Adrenal gland (tissue), 12 donors: ENCODE measurements around the gene DLG2. TPM values are rescaled to one million over a fixed set of nuclear protein-coding genes. Genes with fewer than 3 reads are reported as not detected.

Source experiments
- DNase-seq, 7 donors: peaks; one replicate each; pipeline ENCODE4 v3.0.0-alpha.2; 2019 to 2020
- H3K27ac ChIP-seq, 5 donors: fragments of 200-600 bp; sonication (generic) in 4 of 5; 1 replicate in 3 of 5; 2 replicates in 2 of 5; pipeline versions ENCODE4 v1.5.1 to v1.8.0; 2016 to 2020; ENCODE audit warnings: mild to moderate bottlenecking in 1 of 5
- H3K27me3 ChIP-seq: fragments of 200-600 bp; 2 replicates; pipeline ENCODE4 v1.8.0; 2021
- H3K36me3 ChIP-seq, 2 donors: fragments of 200-600 bp; replicated peaks in 1 of 2; 1 replicate in 1 of 2; 2 replicates in 1 of 2; pipeline versions ENCODE4 v1.5.1 to v1.8.0; 2018 to 2022
- H3K4me1 ChIP-seq, 2 donors: fragments of 200-600 bp; replicated peaks in 1 of 2; 1 replicate in 1 of 2; 2 replicates in 1 of 2; pipeline versions ENCODE4 v1.5.1 to v1.8.0; 2018 to 2021
- H3K4me3 ChIP-seq, 4 donors: fragments of 200-600 bp; sonication (generic) in 3 of 4; one replicate each; pipeline ENCODE4 v1.5.1; 2016 to 2018
- H3K9me3 ChIP-seq, 3 donors: fragments of 200-600 bp; sonication (generic) in 1 of 3; replicated peaks in 1 of 3; 1 replicate in 2 of 3; 2 replicates in 1 of 3; pipeline versions ENCODE4 v1.5.1 to v1.8.0; 2016 to 2021
- CTCF ChIP-seq, 6 experiments: fragments of 450-650 bp in 4 of 6; fragments of 200-600 bp in 2 of 6; sonication (generic) in 1 of 6; IDR thresholded peaks; 1 replicate in 5 of 6; 2 replicates in 1 of 6; pipeline versions ENCODE4 v1.5.1 to v1.8.0; 2016 to 2021; ENCODE audit warnings: antibody characterized with exemption in 6 of 6, mild to moderate bottlenecking in 2 of 6, moderate library complexity in 1 of 6
- POLR2A ChIP-seq, 2 donors: fragments of 450-650 bp; IDR thresholded peaks; one replicate each; pipeline ENCODE4 v1.6.1; 2017; ENCODE audit warnings: antibody characterized with exemption in 2 of 2, mild to moderate bottlenecking in 2 of 2, moderate library complexity in 1 of 2
- WGBS, 4 donors: extraction: QIAGEN DNeasy Blood & Tissue Kit in 2 of 4; methylation state at CpG; one replicate each; pipeline versions ENCODE4 v1.1.5 to v1.1.7; 2013 to 2017; 5-methylcytosine and 5-hydroxymethylcytosine counted together
- intact Hi-C, 2 donors: fragments of 100-400 bp; cut with DNase I; formaldehyde crosslinking; loops; one replicate each; pipeline versions ENCODE4 v1.14.1 to v1.15.0; 2022 to 2023
- polyA plus RNA-seq, 3 donors: library from polyadenylated mRNA; stranded (reverse); fragments of 200-250 nt in 2 of 3; fragments of 350-450 nt in 1 of 3; fragmentation: Illumina TruSeq in 1 of 3; extraction: RNeasy Lipid Tissue Mini Kit (QIAGEN cat#74804) in 1 of 3; gene quantifications; one replicate each; pipeline ENCODE4 v1.2.3, GENCODE V29; 2013 to 2014
- total RNA-seq, 9 donors: library from RNA; depleted of rRNA in 4 of 9; stranded (reverse); fragments of >200 nt in 4 of 9; fragments of 120-200 nt in 1 of 9; fragmentation: NEBNext Ultra II Directional in 1 of 9; extraction: Animal tissue kit (Norgen Biotek cat#: 25700) in 1 of 9; gene quantifications; one replicate each; pipeline versions ENCODE4 v1.1.0 to v1.2.4, GENCODE V29; 2013 to 2023
- donor health status: healthy with polysubstance abuse.
- donor health status: Bipolar disorder and iron deficiency.
- donor health status: DM: yes; HTN: yes; CAD: no.
- donor health status: DM: no; HTN: no; CAD: no.
- donor health status: DM: no; HTN: no; CAD: no.
- donor health status: DM: yes; HTN: yes; CAD: no.

The DLG2 gene
- total and polyA plus RNA-seq, 12 donors = 8.3 to 101 (median 37.5) TPM

GRCh38 chr11:85052636-85053035 is 574.5 kb downstream of the DLG2 start:
- WGBS, 4 donors = 83 to 91% (median 87%) methylated on average over 3 of the region's 3 CpGs
- no peaks in the 10 kb centered on the region for H3K9me3 ChIP-seq
- no peak for DNase-seq
- TF ChIP-seq POLR2A (IDR thresholded peaks at IDR 0.05) (no peak), CTCF (IDR thresholded peaks at IDR 0.05) (no peak)
- H3K4me1 ChIP-seq = no peaks in the 10 kb centered on the region
- H3K4me3 ChIP-seq = no peak overlapping the region
- no peaks in the 10 kb centered on the region for H3K36me3 ChIP-seq
- H3K27me3 ChIP-seq = no peaks in the 10 kb centered on the region
- intact Hi-C loops = no loop called here
- no peak overlapping the region for H3K27ac ChIP-seq

- TF ChIP-seq POLR2A (IDR thresholded peaks at IDR 0.05) = no peak
- TF ChIP-seq CTCF (IDR thresholded peaks at IDR 0.05) = no peak
- no peak overlapping the region for H3K4me3 ChIP-seq
- H3K27me3 ChIP-seq = no peaks in the 10 kb centered on the region
- no peak overlapping the region for H3K27ac ChIP-seq
- intact Hi-C loops = no loop called here
- no peak for DNase-seq
- H3K4me1 ChIP-seq = no peaks in the 10 kb centered on the region
- no peaks in the 10 kb centered on the region for H3K36me3 ChIP-seq
- H3K9me3 ChIP-seq = no peaks in the 10 kb centered on the region
- 78 to 87% (median 84%) methylated on average over 3 of the region's 3 CpGs for WGBS, 4 donors
Measured at GRCh38 chr11:85048801-85049200, 578.3 kb downstream of the DLG2 start.

- H3K9me3 ChIP-seq = no peaks in the 10 kb centered on the region
- no peak for DNase-seq
- H3K27me3 ChIP-seq = no peaks in the 10 kb centered on the region
- TF ChIP-seq POLR2A (IDR thresholded peaks at IDR 0.05) = no peak
- no peak overlapping the region for H3K27ac ChIP-seq
- WGBS, 4 donors = 80 to 90% (median 86%) methylated on average over 3 of the region's 3 CpGs
- H3K36me3 ChIP-seq = no peaks in the 10 kb centered on the region
- H3K4me1 ChIP-seq = no peaks in the 10 kb centered on the region
- H3K4me3 ChIP-seq = no peak overlapping the region
- intact Hi-C loops = no loop called here
Measured at GRCh38 chr11:85045716-85046115, 581.4 kb downstream of the DLG2 start.

GRCh38 chr11:85044911-85045310 is 582.2 kb downstream of the DLG2 start:
- WGBS, 4 donors = 73 to 87% (median 85%) methylated on average over 3 of the region's 3 CpGs
- DNase-seq = no peak
- H3K27ac ChIP-seq = no peak overlapping the region
- intact Hi-C loops = no loop called here
- no peak overlapping the region for H3K4me3 ChIP-seq
- H3K4me1 ChIP-seq = no peaks in the 10 kb centered on the region
- H3K27me3 ChIP-seq = no peaks in the 10 kb centered on the region
- no peaks in the 10 kb centered on the region for H3K9me3 ChIP-seq
- TF ChIP-seq CTCF (IDR thresholded peaks at IDR 0.05) (no peak), POLR2A (IDR thresholded peaks at IDR 0.05) (no peak)
- no peaks in the 10 kb centered on the region for H3K36me3 ChIP-seq

GRCh38 chr11:85042361-85042760 is 584.8 kb downstream of the DLG2 start:
- H3K4me3 ChIP-seq = no peak overlapping the region
- no peak overlapping the region for H3K27ac ChIP-seq
- H3K4me1 ChIP-seq = no peaks in the 10 kb centered on the region
- intact Hi-C loops = no loop called here
- DNase-seq = no peak
- no peaks in the 10 kb centered on the region for H3K9me3 ChIP-seq
- no peak for TF ChIP-seq CTCF (IDR thresholded peaks at IDR 0.05)
- TF ChIP-seq POLR2A (IDR thresholded peaks at IDR 0.05) = no peak
- no peaks in the 10 kb centered on the region for H3K27me3 ChIP-seq
- no peaks in the 10 kb centered on the region for H3K36me3 ChIP-seq
